Activated CD8-positive, alpha-beta T cell treated with anti-CD3 and anti-CD28 coated beads for 36 hours (primary cell): ENCODE data around the gene SCN1A. TPM values are rescaled to one million over a fixed set of nuclear protein-coding genes. Genes with fewer than 3 reads are reported as not detected.

ENCODE experiments used
- ATAC-seq: fragments of 200-7000 bp; cut with Tn5 transposase; one replicate; pipeline ENCODE4 v1.10.0; 2021; ENCODE audit warnings: mild to moderate bottlenecking, moderate library complexity
- CTCF ChIA-PET: fragments of 350-600 bp; sonication (Branson Sonifier 250); formaldehyde crosslinking; loops from one replicate; lab custom pipeline; 2021; ENCODE audit warnings: antibody characterized with exemption; lab: Charles Lee
- POLR2A ChIA-PET: fragments of 350-600 bp; sonication (Branson Sonifier 250); formaldehyde crosslinking; loops from one replicate; lab custom pipeline; 2021; ENCODE audit warnings: antibody characterized with exemption; lab: Charles Lee
- DNase-seq: peaks from one replicate; pipeline ENCODE4 v3.0.0-alpha.2; 2020
- H3K27ac Mint-ChIP-seq: one replicate; pipeline ENCODE4 v1.8.0; 2021; ENCODE audit warnings: mild to moderate bottlenecking, mixed read lengths
- H3K27me3 Mint-ChIP-seq: one replicate; pipeline ENCODE4 v1.8.0; 2021; ENCODE audit warnings: mixed read lengths
- H3K36me3 Mint-ChIP-seq: one replicate; pipeline ENCODE4 v1.8.0; 2021; ENCODE audit warnings: low read depth, mixed read lengths
- H3K4me1 Mint-ChIP-seq: one replicate; pipeline ENCODE4 v1.8.0; 2021; ENCODE audit warnings: low read depth, mixed read lengths
- H3K4me3 Mint-ChIP-seq: one replicate; pipeline ENCODE4 v1.8.0; 2021; ENCODE audit warnings: mild to moderate bottlenecking, moderate library complexity, mixed read lengths
- H3K9me3 Mint-ChIP-seq: one replicate; pipeline ENCODE4 v1.8.0; 2021; ENCODE audit warnings: mixed read lengths
- intact Hi-C: fragments of 100-400 bp; cut with micrococcal nuclease; formaldehyde crosslinking; loops from one replicate; pipeline ENCODE4 v1.10.0; 2022
- total RNA-seq, 2 experiments: library from RNA; stranded (reverse); gene quantifications; one replicate each; pipeline ENCODE4 v1.2.3, GENCODE V29; 2021
- TF ChIP-seq, protein P1 (sequence below): fragments of 200-600 bp; IDR thresholded peaks from one replicate; pipeline ENCODE4 v1.8.0; 2022; ENCODE audit warnings: antibody characterized with exemption, mild to moderate bottlenecking

SCN1A gene
- total RNA-seq, 2 experiments from 2014 or later: not detected

DNA sequence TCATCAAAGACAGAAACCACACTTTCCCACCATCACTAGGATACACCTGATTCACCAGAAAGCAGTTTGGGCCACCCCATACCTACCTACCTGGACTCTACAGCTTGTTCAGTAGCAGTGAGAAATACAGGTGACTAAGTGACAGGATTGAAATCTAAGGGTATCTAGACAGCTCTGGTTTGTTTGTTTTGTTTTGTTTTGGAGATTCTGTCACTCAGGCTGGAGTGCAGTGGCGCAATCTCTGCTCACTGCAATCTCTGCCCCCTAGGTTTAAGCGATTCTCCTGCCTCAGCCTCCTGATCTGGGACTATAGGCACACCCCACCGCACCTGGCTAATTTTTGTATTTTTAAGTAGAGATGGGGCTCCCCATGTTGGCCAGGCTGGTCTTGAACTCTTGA lies 177.4 kb downstream of the SCN1A start:
- Mint-ChIP-seq H3K4me3 (no peak overlapping the region), H3K27ac (no peak overlapping the region), H3K27me3 (no peaks in the 10 kb centered on the region), H3K36me3 (peaks cover 19% of the 10 kb centered on the region), H3K4me1 (peaks cover 10% of the 10 kb centered on the region), H3K9me3 (no peaks in the 10 kb centered on the region)
- no peak for ATAC-seq
- ChIA-PET POLR2A (interaction anchor here (0.9 kb wide), 1 partner anchor 10 kb away, joined by 3 read pairs; no protein-coding TSS in a partner anchor), CTCF (no interaction called here)
- TF ChIP-seq, protein P1, sequence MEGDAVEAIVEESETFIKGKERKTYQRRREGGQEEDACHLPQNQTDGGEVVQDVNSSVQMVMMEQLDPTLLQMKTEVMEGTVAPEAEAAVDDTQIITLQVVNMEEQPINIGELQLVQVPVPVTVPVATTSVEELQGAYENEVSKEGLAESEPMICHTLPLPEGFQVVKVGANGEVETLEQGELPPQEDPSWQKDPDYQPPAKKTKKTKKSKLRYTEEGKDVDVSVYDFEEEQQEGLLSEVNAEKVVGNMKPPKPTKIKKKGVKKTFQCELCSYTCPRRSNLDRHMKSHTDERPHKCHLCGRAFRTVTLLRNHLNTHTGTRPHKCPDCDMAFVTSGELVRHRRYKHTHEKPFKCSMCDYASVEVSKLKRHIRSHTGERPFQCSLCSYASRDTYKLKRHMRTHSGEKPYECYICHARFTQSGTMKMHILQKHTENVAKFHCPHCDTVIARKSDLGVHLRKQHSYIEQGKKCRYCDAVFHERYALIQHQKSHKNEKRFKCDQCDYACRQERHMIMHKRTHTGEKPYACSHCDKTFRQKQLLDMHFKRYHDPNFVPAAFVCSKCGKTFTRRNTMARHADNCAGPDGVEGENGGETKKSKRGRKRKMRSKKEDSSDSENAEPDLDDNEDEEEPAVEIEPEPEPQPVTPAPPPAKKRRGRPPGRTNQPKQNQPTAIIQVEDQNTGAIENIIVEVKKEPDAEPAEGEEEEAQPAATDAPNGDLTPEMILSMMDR: no peak
- intact Hi-C loops: loop anchor here (5.0 kb wide), 1 partner anchor 177 kb away; the partner anchor contains the start of gene SCN1A
- DNase-seq: no peak

DNA sequence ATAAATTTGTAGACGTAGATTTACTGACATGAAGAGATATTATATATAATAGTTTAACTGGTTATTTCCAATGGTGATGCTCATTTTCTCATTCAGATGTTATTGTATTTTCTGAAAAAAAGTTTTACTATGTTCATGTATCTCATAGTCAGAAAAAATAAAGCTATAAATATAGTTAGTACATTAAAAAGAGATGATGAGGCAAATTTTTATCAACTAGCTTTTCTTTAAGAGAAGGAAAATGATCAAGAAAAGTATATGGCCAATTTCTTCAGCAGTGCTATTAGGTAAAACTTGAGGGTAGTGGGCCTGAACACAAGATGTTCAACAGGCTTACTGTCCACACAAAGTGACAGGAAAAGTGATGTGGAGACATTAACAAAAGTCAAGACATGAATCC lies 186.0 kb downstream of the SCN1A start:
- ATAC-seq (no peak), DNase-seq (no peak)
- H3K9me3 Mint-ChIP-seq: no peaks in the 10 kb centered on the region
- intact Hi-C loops: no loop called here
- CTCF ChIA-PET: no interaction called here
- POLR2A ChIA-PET: interaction anchor here (1.2 kb wide), 1 partner anchor 11 kb away, joined by 5 read pairs; no protein-coding TSS in a partner anchor
- H3K4me3 Mint-ChIP-seq: no peak overlapping the region
- H3K27me3 Mint-ChIP-seq: no peaks in the 10 kb centered on the region
- H3K27ac Mint-ChIP-seq: no peak overlapping the region
- peaks cover 47% of the 10 kb centered on the region for H3K36me3 Mint-ChIP-seq
- H3K4me1 Mint-ChIP-seq: peaks cover 4% of the 10 kb centered on the region
- TF ChIP-seq, protein P1: no peak

DNA sequence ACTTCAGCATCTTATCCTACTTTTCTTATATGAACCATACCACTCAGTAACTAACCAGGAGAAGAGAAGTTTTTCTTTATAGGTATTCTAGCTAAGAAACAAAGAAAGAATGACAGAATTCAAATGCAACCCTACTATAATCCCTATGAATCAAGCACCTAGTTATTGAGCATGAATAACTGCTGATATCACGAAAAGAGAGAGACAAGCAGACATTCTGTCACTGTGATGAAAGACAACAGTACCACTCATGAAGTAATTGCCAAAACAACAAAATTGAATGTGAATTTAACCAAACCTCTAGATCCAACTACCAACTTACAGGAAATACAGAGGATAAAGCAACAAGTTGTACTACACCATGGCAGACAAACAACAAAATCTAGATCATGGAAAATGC lies 189.6 kb downstream of the SCN1A start:
- Mint-ChIP-seq H3K36me3 (peaks cover 50% of the 10 kb centered on the region), H3K27me3 (no peaks in the 10 kb centered on the region)
- intact Hi-C loops: no loop called here

More for the DNA sequence above, 189.6 kb downstream of the SCN1A start:
- ATAC-seq (no peak), DNase-seq (no peak)
- Mint-ChIP-seq H3K27ac (no peak overlapping the region), H3K4me1 (peaks cover 4% of the 10 kb centered on the region), H3K4me3 (no peak overlapping the region), H3K9me3 (no peaks in the 10 kb centered on the region)
- POLR2A ChIA-PET: no interaction called here
- CTCF ChIA-PET: interaction anchor here (0.8 kb wide), 1 partner anchor 8 kb away, joined by 3 read pairs; no protein-coding TSS in a partner anchor
- TF ChIP-seq, protein P1: no peak

Other genes starting within 250 kb of the SCN1A start
- gene TTC21B, start 174.2 kb downstream of the SCN1A start, total RNA-seq: 10 to 100 TPM; 22.1 to 24.1 TPM
- not detected for gene SCN9A, start 247.9 kb upstream of the SCN1A start, total RNA-seq